ENCODE data around the gene DNER. TPM values are rescaled to one million over a fixed set of nuclear protein-coding genes. Genes with fewer than 3 reads are reported as not detected.

The DNER gene
- total and polyA plus RNA-seq, 12 donors: 49.2 to 309 (median 155) TPM

DNA sequence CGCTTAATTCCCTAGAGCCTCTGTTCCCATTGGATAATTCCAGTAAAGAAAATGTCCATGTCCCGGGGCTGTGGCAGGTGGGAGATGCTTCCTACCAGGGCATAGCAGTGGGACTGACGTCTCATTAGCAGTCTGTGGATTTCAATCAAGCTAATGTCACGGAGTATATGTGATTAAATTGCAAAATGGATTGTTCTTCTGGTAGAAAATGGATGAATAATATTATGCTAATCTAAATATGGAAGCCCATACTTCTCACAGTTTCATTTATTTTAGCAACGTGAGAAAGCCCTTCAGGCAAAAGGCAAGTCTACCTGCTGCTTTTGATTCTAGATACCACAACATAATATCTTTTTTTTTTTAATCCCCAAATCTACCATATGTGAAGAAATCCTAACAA is 185.5 kb downstream of the DNER start:
- intact Hi-C loops (cut with DNase I): no loop called here
- Histone ChIP-seq H3K27ac (no peak overlapping the region), H3K27me3 (no peaks in the 10 kb centered on the region), H3K4me1 (replicated peaks in 1 of 2) (no peaks in the 10 kb centered on the region), H3K4me3 (no peak overlapping the region), H3K36me3 (replicated peaks in 1 of 2) (no peaks in the 10 kb centered on the region), H3K9me3 (replicated peaks in 1 of 3) (no peaks in the 10 kb centered on the region)
- 90 to 93% (median 93%) methylated on average over 5 of the region's 5 CpGs for WGBS, 4 donors
- no peak for DNase-seq
- TF ChIP-seq, protein P1, sequence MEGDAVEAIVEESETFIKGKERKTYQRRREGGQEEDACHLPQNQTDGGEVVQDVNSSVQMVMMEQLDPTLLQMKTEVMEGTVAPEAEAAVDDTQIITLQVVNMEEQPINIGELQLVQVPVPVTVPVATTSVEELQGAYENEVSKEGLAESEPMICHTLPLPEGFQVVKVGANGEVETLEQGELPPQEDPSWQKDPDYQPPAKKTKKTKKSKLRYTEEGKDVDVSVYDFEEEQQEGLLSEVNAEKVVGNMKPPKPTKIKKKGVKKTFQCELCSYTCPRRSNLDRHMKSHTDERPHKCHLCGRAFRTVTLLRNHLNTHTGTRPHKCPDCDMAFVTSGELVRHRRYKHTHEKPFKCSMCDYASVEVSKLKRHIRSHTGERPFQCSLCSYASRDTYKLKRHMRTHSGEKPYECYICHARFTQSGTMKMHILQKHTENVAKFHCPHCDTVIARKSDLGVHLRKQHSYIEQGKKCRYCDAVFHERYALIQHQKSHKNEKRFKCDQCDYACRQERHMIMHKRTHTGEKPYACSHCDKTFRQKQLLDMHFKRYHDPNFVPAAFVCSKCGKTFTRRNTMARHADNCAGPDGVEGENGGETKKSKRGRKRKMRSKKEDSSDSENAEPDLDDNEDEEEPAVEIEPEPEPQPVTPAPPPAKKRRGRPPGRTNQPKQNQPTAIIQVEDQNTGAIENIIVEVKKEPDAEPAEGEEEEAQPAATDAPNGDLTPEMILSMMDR (IDR thresholded peaks at IDR 0.05): no peak
- no peak for TF ChIP-seq POLR2A (IDR thresholded peaks at IDR 0.05)

DNA sequence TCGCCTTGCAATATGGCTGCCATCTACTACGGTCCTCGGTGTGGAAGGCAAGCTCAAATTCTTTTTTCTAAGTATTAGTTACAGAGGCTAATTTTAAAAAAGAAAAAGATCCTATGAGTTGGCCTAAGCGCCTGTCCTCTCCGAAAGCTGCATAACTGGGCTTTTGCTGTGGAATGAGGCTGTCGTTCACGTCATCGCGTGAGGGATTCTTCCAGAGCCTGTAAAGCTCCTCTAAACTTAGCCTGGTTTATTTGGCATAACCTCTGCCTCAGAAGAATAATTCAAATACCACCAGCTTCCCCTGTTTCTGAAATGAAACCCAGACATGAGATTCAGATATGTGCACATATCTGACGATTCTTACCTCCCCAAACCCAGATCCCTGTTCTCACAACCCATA is 187.4 kb downstream of the DNER start:
- intact Hi-C loops (cut with DNase I): no loop called here
- no peak for DNase-seq
- H3K4me1 ChIP-seq (replicated peaks in 1 of 2): no peaks in the 10 kb centered on the region
- no peaks in the 10 kb centered on the region for H3K36me3 ChIP-seq (replicated peaks in 1 of 2)
- H3K27ac ChIP-seq: no peak overlapping the region
- no peak overlapping the region for H3K4me3 ChIP-seq
- H3K27me3 ChIP-seq: no peaks in the 10 kb centered on the region
- TF ChIP-seq POLR2A (IDR thresholded peaks at IDR 0.05): no peak
- TF ChIP-seq, protein P1 (IDR thresholded peaks at IDR 0.05): no peak
- no peaks in the 10 kb centered on the region for H3K9me3 ChIP-seq (replicated peaks in 1 of 3)
- 94 to 98% (median 97%) methylated on average over 10 of the region's 10 CpGs for WGBS, 4 donors

DNA sequence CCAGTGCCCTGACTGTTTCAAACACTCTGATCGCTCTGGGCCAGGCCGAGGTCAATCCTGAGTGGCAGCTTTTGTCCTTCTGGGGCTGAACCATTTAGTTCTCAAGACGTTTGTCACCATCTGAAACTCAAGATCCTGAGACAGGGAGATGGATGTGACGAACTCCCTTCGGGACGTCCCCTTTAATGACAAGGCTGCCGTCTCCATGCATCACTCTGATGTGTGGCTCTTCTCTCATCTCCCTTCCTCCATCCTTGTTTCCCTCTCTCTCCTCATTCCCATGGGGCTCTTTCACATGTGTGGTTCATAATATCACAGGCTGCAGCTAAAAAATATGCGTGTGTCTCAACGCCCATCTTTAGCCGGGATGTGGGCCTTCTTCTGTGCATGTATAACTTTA is 189.6 kb downstream of the DNER start:
- H3K4me1 ChIP-seq (replicated peaks in 1 of 2): no peaks in the 10 kb centered on the region
- DNase-seq: no peak
- H3K9me3 ChIP-seq (replicated peaks in 1 of 3): no peaks in the 10 kb centered on the region
- H3K27me3 ChIP-seq: no peaks in the 10 kb centered on the region
- no peaks in the 10 kb centered on the region for H3K36me3 ChIP-seq (replicated peaks in 1 of 2)
- no peak overlapping the region for H3K27ac ChIP-seq
- intact Hi-C loops (cut with DNase I): no loop called here
- 87 to 95% (median 89%) methylated on average over 10 of the region's 10 CpGs for WGBS, 4 donors
- H3K4me3 ChIP-seq: no peak overlapping the region
- TF ChIP-seq, protein P1 (IDR thresholded peaks at IDR 0.05): no peak
- no peak for TF ChIP-seq POLR2A (IDR thresholded peaks at IDR 0.05)

DNA sequence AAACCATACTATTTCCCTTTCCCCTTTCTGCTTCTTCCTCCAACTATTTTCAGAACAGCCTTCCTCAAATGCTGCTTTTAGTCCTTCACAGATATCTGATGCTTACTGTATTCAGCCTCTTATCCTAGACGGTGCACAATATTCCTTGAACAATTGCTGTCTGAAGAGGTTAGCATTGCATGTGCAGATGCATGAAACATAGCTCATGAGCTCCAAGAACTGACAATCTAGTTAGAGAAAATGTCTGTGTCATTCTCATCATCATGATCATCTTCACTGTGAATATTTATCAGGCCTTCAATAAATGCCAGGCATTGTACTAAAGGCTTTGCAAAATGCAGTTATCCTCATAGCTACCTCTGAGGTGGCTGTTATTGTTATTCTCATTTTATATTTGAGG is 190.7 kb downstream of the DNER start:
- Histone ChIP-seq H3K4me3 (no peak overlapping the region), H3K27me3 (no peaks in the 10 kb centered on the region), H3K27ac (no peak overlapping the region), H3K9me3 (replicated peaks in 1 of 3) (no peaks in the 10 kb centered on the region), H3K4me1 (replicated peaks in 1 of 2) (no peaks in the 10 kb centered on the region), H3K36me3 (replicated peaks in 1 of 2) (no peaks in the 10 kb centered on the region)
- no peak for DNase-seq
- TF ChIP-seq POLR2A (IDR thresholded peaks at IDR 0.05): no peak
- TF ChIP-seq, protein P1 (IDR thresholded peaks at IDR 0.05): no peak
- intact Hi-C loops (cut with DNase I): no loop called here
- WGBS, 4 donors: 68 to 90% (median 79%) methylated on average over 1 of the region's 1 CpG
